Stimulated activated CD4-positive, alpha-beta T cell treated with anti-CD3 and anti-CD28 coated beads, Interleukin-1b, Interleukin-23, amount 100 ng/mL, for 4 hours (primary cell): Measurements from ENCODE around the gene ZFY.
"Not testable (repeated sequence)": the region's sequence is repeated elsewhere in the genome, so short reads cannot be mapped to it uniquely, and the experiment has no call there.

Experiments used
- DNase-seq, 2 donors: peaks; one replicate each; pipeline ENCODE4 v3.0.0-alpha.2; 2020; ENCODE audit warnings: low read depth in 2 of 2

Gene ZFY

DNA sequence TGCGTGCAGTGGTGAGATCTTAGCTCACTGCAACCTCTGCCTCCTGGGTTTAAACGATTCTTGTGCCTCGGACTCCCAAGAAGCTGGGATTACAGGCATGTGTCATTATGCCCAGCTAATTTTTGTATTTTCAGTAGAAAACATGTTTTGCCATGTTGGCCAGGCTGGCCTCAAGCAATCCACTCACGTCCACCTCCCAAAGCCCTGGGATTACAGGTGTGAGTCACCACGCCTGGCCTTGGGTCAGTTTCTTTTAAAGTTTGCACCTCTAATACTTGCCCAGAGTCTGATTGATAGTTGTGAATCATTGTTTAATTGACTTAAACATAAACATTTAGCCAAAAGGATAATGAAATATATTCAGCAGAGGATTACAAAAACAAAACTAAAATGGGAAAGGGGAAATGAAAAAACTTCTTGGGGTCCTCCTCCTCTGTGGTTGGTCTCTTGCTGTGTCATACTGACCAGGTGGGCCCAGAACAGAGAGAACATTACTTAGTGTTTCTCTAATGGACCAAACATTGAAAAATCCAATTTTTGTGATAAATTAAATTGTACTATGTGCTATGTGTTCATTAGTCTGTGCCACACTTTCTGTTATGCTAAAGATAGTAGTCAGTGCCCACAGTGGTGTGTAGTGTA lies 38.0 kb downstream of the ZFY start:
- no peak for DNase-seq

DNA sequence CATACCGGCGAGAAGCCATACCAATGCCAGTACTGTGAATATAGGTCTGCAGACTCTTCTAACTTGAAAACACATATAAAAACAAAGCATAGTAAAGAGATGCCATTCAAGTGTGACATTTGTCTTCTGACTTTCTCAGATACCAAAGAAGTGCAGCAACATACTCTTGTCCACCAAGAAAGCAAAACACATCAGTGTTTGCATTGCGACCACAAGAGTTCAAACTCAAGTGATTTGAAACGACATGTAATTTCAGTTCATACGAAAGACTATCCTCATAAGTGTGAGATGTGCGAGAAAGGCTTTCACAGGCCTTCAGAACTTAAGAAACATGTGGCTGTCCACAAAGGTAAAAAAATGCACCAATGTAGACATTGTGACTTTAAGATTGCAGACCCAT lies 44.1 kb downstream of the ZFY start:
- DNase-seq, result no peak

DNA sequence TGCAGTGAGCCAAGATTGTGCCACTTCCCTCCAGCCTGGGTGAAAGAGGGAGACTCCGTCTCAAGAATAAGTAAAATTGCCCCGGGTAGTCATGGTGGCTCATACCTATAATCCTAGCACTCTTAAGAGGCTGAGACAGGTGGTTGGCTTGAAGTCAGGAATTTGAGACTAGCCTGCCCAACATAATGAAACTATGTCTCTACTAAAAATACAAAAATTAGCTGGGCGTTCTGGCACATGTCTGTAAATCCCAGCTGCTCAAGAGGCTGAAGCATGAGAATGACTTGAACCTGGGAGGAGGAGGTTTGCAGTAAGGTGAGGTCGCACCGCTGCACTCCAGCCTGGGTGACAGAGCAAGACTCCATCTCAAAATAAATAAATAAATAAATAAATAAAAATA lies 49.3 kb downstream of the ZFY start:
- DNase-seq, result no peak

DNA sequence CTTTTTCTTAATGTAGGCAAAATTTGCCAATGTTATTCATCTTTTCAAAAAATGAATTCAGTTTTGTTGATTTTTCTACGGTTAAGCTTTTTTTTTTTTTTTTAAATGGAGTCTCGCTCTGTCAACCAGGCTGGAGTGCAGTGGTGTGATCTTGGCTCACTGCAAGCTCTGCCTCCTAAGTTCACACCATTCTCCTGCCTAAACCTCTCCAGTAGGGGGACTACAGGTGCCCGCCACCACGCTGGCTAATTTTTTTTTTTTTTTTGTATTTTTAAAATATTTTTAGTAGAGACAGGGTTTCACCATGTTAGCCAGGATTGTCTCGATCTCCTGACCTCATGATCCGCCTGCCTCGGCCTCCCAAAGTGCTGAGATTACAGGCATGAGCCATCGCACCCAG lies 52.0 kb downstream of the ZFY start:
- not testable (repeated sequence) for DNase-seq

DNA sequence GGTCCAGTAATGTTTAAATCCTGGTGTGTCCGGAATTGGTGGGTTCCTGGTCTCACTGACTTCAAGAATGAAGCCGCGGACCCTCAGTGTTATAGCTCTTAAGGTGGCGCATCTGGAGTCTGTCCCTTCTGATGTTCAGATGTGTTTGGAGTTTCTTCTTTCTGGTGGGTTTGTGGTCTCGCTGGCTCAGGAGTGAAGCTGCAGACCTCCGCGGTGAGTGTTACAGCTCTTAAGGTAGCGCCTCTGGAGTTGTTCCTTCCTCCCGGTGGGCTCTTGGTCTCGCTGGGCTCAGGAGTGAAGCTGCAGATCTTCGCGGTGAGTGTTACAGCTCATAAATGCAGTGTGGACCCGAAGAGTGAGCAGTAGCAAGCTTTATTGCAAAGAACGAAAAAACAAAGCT lies 62.2 kb downstream of the ZFY start:
- DNase-seq, result not testable (repeated sequence)

DNA sequence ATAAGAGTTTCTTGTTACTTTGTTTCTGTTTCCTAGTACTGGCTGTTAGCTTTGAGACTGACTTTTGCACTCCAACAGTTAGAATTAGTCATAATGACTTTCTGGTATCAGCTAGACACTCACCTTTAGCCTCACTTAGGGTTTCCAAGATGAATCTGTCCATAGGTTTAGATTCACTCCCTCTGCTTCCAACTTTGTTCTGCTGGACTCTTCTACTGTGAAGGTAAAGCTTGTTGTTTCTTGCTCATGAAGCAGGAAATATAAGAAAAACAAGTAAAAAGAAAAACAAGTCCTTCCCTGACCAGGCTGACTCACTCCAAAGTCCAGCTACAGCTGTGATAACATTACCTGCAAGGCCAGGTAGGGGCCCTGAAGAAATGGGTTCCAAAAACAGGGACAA lies 67.0 kb downstream of the ZFY start:
- DNase-seq, result no peak

DNA sequence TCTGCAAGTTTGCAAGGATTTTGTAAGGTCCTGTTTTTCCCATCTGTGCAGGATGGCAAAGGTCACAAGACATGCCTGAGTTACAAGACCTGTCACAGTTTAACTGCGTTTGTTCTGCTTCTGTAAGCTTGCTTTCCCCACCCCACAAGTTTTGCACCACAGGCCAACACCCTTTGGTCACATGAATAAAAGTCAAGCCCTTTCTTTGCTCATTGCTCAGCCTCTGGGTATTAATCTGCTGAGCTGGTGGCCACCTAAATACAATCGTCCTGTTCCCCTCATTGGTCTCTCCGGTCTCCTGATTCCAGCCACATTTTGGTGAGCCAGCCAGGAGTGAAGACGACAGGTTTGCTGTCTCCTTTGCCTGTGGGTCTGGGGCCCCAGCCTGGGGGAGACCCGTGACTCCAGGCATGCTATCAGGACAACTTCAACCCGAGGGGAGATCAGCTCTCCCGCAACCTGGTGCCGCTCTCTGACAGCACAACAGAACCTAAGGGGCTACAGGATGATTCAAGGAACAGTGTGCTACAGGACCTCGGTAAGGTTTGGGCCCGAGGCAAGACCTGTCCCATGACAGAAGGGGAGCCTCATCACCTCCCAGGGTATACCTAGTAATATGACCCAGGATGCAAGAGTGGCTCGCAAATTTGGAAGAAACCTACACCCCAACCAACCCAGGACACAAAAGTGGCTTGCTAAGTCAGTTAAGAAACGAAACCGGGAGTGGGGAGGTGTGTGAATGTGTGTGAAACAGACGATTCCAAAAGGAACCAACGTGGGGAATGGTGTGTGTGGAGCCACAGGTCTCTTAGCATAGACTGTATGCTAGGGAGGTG lies 67.7 kb downstream of the ZFY start:
- no peak for DNase-seq

DNA sequence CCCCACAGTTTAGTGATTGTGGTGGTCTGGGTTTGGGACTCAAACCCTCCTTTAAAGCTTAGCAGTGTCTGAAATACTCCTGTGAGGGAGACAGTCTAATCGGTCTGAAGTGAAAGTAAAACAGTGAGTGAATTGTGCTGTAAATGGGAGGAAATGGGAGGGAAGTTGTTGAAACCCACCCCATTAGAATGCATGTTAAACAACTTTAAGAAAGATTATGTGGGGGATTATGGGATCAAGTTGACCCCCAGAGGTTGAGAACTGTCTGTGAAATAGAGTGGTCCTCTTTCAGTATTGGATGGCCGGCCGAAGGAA lies 68.3 kb downstream of the ZFY start:
- DNase-seq, result no peak

DNA sequence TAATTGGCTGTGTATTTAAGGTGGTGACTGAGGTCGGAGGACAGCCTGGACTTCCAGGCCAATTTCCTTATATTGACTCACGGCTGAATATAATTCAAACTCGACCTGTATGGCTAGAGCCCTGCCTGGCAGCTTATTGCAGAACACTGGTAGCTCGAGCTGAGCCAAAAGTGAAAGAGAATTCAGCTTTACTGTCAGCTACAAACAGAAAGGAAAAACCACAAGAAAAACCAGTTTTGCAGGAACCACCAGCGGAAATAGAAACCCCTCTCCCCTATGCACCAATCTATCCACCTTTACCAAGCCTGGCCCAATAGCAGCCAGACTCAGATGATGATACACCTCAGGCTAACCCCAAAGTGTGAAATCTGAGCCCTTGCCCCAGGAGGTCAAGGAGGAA lies 68.7 kb downstream of the ZFY start:
- no peak for DNase-seq

DNA sequence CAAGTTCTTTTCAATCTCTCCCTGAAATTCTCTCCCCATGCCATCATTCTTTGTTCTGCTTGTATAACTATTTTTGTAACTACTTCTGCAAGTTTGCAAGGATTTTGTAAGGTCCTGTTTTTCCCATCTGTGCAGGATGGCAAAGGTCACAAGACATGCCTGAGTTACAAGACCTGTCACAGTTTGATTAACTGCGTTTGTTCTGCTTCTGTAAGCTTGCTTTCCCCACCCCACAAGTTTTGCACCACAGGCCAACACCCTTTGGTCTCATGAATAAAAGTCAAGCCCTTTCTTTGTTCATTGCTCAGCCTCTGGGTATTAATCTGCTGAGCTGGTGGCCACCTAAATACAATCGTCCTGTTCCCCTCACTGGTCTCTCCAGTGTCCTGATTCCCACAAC lies 70.8 kb downstream of the ZFY start:
- DNase-seq, result not testable (repeated sequence)

DNA sequence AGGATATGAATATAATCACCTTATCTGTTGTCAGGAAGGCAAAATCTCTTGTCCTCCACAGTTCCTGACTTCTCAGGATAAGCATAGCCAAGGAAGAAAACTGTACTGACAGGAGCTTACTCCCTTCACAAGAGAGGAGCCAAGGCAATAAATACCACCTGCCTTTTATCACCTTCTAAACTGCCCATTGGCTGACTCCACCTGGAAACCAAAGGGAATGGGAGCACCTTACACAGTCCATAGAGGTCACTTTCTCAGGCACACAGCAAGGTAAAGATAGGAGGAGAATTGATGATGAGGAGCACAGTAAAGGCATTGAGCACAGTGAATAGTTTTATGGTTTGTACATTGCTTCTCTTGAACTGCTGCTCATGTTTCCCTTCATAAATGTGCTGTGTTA lies 72.8 kb downstream of the ZFY start:
- no peak for DNase-seq

DNA sequence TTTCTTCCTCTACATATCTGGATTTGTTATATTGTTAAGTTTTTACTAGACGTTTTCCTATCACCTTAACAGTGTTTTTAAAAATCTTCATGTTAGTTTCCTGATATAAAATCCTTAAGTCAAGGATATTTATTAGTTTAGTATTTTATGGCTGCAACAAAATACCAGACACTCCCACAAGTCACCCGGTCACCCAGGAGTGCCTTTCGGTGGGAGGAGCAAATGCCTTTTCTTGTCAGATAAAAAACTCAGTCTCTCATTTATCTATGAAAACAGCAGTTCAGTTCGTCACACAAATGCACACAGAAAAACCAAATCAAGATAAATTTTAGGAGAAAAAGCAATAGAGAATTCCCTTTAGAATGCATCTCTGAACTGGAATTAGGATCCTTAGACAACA lies 77.0 kb downstream of the ZFY start:
- DNase-seq, result no peak

DNA sequence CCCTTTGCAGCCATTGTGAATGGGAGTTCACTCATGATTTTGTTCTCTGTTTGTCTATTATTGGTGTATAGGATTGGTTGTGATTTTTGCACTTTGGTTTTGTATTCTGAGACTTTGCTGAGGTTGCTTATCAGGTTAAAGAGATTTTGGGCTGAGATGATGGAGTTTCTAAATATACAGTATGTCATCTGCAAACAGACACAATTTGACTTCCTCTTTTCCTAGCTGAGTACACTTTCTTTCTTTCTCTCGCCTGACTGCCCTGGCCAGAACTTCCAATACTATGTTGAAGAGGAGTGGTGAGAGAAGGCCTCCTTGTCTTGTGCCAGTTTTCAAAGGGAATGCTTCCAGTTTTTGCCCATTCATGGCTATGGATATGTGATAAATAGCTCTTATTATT lies 81.4 kb downstream of the ZFY start:
- DNase-seq, result no peak

DNA sequence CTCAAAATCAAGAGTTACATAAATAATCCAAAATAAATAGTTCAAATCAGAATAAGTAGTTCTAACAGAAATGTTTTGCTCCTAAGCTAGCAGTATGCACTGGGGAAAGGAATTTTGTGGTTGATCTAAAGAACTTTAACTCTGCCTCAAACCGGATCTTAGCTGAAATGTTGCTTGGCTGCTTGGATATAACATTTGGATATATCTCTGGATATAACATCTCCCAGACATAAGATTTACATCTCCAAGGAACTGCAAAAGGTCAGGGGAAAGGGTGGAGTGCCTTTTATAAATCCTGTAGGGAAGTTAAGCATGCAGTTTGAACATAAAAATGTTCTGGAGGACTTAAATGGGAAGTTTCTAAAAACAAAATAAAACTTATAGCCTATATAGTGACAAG lies 83.4 kb downstream of the ZFY start:
- DNase-seq, result no peak

DNA sequence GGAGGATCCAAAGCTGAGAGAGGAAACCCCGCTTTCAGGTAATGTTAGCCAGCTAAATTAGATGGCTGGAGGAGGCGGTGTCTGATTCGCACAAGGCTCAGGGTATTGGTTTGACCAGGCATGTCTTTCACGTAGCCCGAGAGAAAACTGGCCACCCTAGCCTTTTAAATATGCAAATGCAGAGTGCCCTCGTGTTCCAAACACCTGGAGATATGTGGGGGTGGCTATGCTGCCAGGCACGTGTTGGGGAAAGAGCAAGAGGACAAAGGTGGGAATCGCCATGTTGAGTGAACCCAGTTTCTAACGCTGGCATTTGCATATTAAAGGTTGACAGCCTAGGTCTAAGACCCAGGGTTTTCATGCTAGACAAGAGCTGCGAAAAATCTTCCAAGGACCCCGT lies 84.4 kb downstream of the ZFY start:
- no peak for DNase-seq

DNA sequence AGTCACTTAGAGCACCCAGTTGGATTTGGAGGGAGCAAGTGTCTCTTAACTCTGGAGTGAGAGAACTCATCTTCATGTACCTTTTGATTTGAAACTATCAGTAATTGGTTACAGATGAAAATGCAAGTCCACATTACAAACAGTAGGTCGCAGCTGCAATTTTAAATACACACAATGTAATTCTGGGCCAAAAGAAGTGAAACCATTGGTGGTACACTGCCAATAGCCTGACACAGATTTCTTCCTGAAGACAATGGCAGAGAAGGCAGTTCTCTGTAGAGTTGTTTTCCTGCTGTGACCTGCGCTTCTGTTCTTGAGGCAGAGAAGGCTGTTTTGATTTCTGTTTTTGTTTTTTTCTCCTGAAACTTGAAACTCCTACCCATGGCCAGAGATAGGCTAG lies 86.0 kb downstream of the ZFY start:
- DNase-seq, result no peak

DNA sequence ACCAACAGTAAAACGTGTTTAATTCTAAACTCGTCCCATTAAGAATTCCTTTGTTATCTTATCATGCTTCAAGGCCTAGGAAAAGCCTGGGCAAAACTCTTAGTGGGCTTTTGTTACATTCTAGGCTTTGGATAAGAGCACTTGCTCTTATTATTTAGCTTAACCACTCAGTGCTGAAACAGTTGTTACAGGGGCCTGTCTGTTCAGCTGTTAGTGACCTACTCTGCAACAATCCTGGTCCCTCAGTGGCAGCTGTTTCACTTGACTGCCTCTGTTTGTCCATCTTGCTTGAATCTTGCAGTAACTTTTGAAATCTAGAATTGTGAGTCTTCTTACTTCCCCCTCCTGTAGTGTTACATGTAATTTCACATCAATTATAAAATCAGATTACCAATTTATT lies 88.4 kb downstream of the ZFY start:
- no peak for DNase-seq

DNA sequence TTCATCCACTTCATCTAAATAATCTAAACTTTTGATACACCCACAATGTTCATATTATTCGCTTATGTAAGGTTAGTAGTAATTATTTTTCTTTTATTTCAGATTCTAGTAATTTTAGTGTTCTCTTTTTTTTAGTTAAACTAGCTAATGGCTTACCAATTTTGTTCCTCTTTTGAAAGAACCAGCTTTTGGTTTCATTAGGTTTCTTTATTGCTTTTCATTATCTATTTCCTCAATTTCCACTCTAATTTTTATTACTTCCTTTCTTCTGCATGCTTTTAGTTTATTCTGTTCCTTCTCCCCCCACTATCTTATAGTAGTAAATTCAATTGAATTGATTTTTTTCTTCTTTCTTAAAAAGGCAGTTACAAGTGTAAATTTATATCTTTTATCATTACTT lies 90.2 kb downstream of the ZFY start:
- DNase-seq, result no peak
